NCI-H2107 (cell line): Measurements from ENCODE around the gene CA7.

Source experiments
- DNase-seq: peaks from one replicate; lab custom pipeline; 2025; lab: John Stamatoyannopoulos, UW

The CA7 gene

GRCh38 chr16:66898933-66899309 is 54.7 kb downstream of the CA7 start:
- DNase-seq, result no peak

- DNase-seq, result no peak
Measured at GRCh38 chr16:66899310-66899944, 55.2 kb downstream of the CA7 start.

GRCh38 chr16:66899945-66900710 is 55.9 kb downstream of the CA7 start:
- no peak for DNase-seq

- DNase-seq, result no peak
Measured at GRCh38 chr16:66900721-66901441, 56.7 kb downstream of the CA7 start.

- DNase-seq, result no peak
Measured at GRCh38 chr16:66901626-66902025, 57.4 kb downstream of the CA7 start.

- no peak for DNase-seq
Measured at GRCh38 chr16:66902648-66903543, 58.7 kb downstream of the CA7 start.
